Adipocyte (in vitro differentiated cells): ENCODE results near the gene OSCAR.
A peak's percentile ranks its signal among the peaks of the same experiment; 100 is the strongest.

ENCODE experiments used
- DNase-seq: peaks from one replicate; pipeline ENCODE4 v3.0.0-alpha.2; 2015; ENCODE audit warnings: low read depth
- H3K27me3 ChIP-seq: replicated peaks from 2 replicates; pipeline ENCODE4 v1.7.0; 2013; ENCODE audit warnings: mild to moderate bottlenecking, low read length, moderate library complexity; ENCODE audit not compliant: control insufficient read depth, insufficient read depth
- H3K36me3 ChIP-seq: 2 replicates; pipeline ENCODE4 v1.7.0; 2013; ENCODE audit warnings: low read length, mild to moderate bottlenecking, moderate library complexity; ENCODE audit not compliant: control insufficient read depth, insufficient read depth, severe bottlenecking
- H3K4me1 ChIP-seq: 2 replicates; pipeline ENCODE4 v1.7.0; 2013; ENCODE audit warnings: mild to moderate bottlenecking, low read length, moderate library complexity; ENCODE audit not compliant: control insufficient read depth, insufficient read depth
- H3K4me3 ChIP-seq: 2 replicates; pipeline ENCODE4 v1.7.0; 2013; ENCODE audit warnings: mild to moderate bottlenecking, low read length, moderate library complexity
- H3K9ac ChIP-seq: 2 replicates; pipeline ENCODE4 v1.7.0; 2013; ENCODE audit warnings: mild to moderate bottlenecking, low read length, moderate library complexity
- H3K9me3 ChIP-seq: 2 replicates; pipeline ENCODE4 v1.7.0; 2013; ENCODE audit warnings: mild to moderate bottlenecking, low read length, moderate library complexity; ENCODE audit not compliant: control insufficient read depth

The OSCAR gene

GRCh38 chr19:54123682-54124081, 23.1 kb upstream of the OSCAR start:
- no peak overlapping the region for H3K4me3 ChIP-seq
- no peaks in the 10 kb centered on the region for H3K4me1 ChIP-seq
- no peak for DNase-seq
- H3K9me3 ChIP-seq, result no peaks in the 10 kb centered on the region
- no peaks in the 10 kb centered on the region for H3K27me3 ChIP-seq
- H3K36me3 ChIP-seq, result peaks cover 84% of the 10 kb centered on the region
- no peak overlapping the region for H3K9ac ChIP-seq

DNA sequence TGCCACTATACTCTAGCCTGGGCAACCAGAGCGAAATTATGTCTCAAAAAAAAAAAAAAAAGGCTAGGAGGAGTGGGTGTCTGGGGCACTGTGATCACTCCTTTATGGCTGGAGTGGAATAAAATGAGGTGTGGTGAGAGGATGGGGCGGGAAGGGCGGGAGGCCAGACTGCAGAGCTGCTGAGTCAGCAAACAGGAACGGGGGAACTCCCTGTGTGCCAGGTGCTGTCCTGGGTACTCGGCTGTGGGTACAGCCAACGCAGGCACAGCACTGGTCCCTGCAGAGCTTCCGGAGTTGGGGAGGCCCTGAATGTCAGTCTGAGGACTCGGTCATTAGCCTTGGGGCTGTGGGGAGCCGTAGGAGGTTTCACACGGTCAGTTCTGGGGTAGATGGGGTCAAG, 20.7 kb upstream of the OSCAR start:
- Histone ChIP-seq H3K4me1 (peaks cover 4% of the 10 kb centered on the region), H3K4me3 (no peak overlapping the region), H3K9me3 (no peaks in the 10 kb centered on the region), H3K27me3 (no peaks in the 10 kb centered on the region), H3K9ac (no peak overlapping the region), H3K36me3 (peaks cover 72% of the 10 kb centered on the region)
- no peak for DNase-seq

DNA sequence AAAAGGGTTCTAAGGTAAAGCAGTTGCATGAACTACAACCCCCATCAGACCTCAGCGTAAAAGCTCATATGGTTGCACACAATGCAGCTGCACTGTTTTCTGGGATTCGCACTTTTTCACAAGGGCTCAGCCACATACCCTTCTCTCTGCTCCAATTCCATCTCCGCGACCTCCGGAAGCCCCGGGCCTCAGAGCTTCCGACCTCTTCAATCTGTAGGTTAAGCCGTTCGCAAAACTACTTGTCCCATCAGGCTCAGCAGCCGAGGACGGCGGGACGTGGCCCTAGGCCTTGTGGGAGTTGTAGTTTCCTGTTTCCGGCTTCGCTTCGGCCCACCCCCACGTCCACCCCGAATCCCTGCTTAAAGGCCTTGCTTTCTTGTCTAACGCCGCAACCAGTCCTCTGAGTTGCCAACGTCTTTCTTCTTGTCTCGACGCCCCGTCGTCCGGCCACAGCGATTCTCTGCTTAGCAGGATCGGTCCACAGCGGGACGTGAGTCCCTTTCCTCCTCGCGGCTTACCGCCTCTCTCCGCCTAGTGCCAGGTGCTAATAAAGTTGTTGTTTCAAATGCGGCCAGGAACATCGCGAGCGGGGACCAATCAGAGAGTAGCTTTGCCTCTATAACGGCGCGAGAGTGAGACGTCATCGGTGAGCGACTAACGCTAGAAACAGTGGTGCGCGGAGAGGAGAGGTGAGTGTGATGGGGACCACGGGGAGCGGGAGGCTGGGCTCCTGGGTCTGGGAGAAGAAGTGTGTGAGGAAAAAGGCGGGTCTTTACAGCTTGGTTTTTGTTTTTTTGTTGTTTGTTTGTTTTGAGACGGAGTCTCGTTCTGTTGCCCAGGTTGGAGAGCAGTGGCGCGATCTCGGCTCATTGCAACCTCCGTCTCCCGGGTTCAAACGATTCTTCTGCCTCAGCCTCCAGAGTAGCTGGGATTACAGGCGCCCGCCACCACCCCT, 14.8 kb upstream of the OSCAR start, which contains the start of the genes PRPF31 and TFPT:
Gene PRPF31, plus strand, starts transcription at position 646 of the 955 bp plus-strand sequence. CDS start 2,525 bp downstream, outside the sequence.
Gene TFPT, minus strand, starts transcription at position 549 of the 955 bp plus-strand sequence. Its CDS starts 388 bp downstream, at position 161.
- peaks cover 27% of the 10 kb centered on the region for H3K36me3 ChIP-seq
- H3K27me3 ChIP-seq, result no peaks in the 10 kb centered on the region
- no peaks in the 10 kb centered on the region for H3K9me3 ChIP-seq
- DNase-seq, result peak; percentile 100
- H3K4me3 ChIP-seq, result peak within 1 kb of the TSS; percentile 90
- H3K9ac ChIP-seq, result peak within 1 kb of the TSS; percentile 93
- H3K4me1 ChIP-seq, result peaks cover 12% of the 10 kb centered on the region

- no peaks in the 10 kb centered on the region for H3K27me3 ChIP-seq
- H3K9me3 ChIP-seq, result no peaks in the 10 kb centered on the region
- DNase-seq, result peak; percentile 12
- H3K4me1 ChIP-seq, result peaks cover 12% of the 10 kb centered on the region
- H3K9ac ChIP-seq, result peak overlapping the region; percentile 93
- peaks cover 27% of the 10 kb centered on the region for H3K36me3 ChIP-seq
- peak overlapping the region; percentile 90 for H3K4me3 ChIP-seq
Measured at GRCh38 chr19:54114340-54115108, 13.9 kb upstream of the OSCAR start.

GRCh38 chr19:54109651-54110050, 9.0 kb upstream of the OSCAR start:
- no peak for DNase-seq
- no peak overlapping the region for H3K9ac ChIP-seq
- H3K36me3 ChIP-seq, result peaks cover 54% of the 10 kb centered on the region
- no peaks in the 10 kb centered on the region for H3K9me3 ChIP-seq
- no peak overlapping the region for H3K4me3 ChIP-seq
- H3K27me3 ChIP-seq, result no peaks in the 10 kb centered on the region
- peaks cover 7% of the 10 kb centered on the region for H3K4me1 ChIP-seq

GRCh38 chr19:54108496-54108895, 7.9 kb upstream of the OSCAR start:
- H3K9ac ChIP-seq, result no peak overlapping the region
- H3K9me3 ChIP-seq, result no peaks in the 10 kb centered on the region
- no peaks in the 10 kb centered on the region for H3K27me3 ChIP-seq
- H3K4me1 ChIP-seq, result peaks cover under 1% of the 10 kb centered on the region
- DNase-seq, result no peak
- peaks cover 54% of the 10 kb centered on the region for H3K36me3 ChIP-seq
- no peak overlapping the region for H3K4me3 ChIP-seq

DNA sequence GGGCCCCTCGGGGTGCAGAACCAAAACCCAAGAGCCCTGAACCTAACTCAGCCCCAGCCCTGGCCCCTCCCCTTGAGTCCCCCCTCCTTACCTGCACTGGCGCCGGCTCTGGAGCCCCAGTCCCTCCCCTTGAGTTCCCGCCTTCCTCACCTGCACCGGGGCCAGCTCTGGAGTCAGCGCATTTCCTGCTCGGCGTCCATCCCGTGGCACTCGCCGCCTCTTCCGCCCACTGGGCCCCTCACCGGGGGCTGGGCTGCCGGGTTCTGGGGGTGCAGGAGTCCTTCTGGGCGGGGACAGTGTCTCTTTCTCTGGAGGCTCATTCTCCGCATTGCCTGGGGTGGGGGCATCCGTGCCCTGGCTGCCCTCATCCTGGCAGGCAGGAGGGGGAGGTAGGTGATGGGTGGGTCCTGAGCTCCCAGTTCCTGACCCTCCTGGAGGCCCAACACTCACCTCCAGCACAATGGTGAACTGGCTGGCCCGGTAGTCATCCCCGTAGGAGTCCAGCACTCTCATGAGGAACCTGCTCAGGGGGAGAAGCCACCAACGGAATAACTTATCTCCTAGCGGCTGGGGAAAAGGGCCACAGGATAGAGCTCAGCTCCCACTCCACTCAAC, 7.4 kb upstream of the OSCAR start:
- Histone ChIP-seq H3K4me3 (no peak overlapping the region), H3K36me3 (peaks cover 54% of the 10 kb centered on the region), H3K9me3 (no peaks in the 10 kb centered on the region), H3K9ac (no peak overlapping the region), H3K27me3 (no peaks in the 10 kb centered on the region), H3K4me1 (peaks cover 3% of the 10 kb centered on the region)
- no peak for DNase-seq

DNA sequence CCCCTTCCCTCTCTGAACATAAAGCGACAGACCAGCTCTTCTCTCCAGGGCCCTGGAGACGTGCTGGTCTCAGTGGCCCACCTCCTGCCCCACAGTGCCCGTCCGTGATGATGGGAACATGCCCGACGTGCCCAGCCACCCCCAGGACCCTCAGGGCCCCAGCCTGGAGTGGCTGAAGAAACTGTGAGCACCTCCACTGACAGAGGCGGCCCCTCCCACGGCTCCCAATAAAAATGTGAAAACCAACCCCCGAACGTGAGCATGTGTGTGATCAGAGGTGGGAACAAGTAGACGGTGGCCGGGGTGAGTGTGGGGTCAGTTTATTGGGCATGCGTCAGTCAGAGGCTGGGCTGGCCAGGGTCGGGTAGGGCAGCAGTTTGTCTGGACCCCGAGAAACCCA, 6.1 kb upstream of the OSCAR start:
- Histone ChIP-seq H3K9me3 (no peaks in the 10 kb centered on the region), H3K9ac (no peak overlapping the region), H3K4me3 (no peak overlapping the region), H3K4me1 (peaks cover 7% of the 10 kb centered on the region), H3K36me3 (peaks cover 54% of the 10 kb centered on the region), H3K27me3 (no peaks in the 10 kb centered on the region)
- no peak for DNase-seq

GRCh38 chr19:54105796-54106195, 5.2 kb upstream of the OSCAR start:
- no peak for DNase-seq
- H3K4me3 ChIP-seq, result no peak overlapping the region

GRCh38 chr19:54104998-54105715, 4.6 kb upstream of the OSCAR start:
- Histone ChIP-seq H3K36me3 (peaks cover 44% of the 10 kb centered on the region), H3K9ac (no peak overlapping the region), H3K4me3 (no peak overlapping the region), H3K27me3 (no peaks in the 10 kb centered on the region), H3K4me1 (peaks cover 7% of the 10 kb centered on the region), H3K9me3 (no peaks in the 10 kb centered on the region)
- DNase-seq, result no peak

More at GRCh38 chr19:54105796-54106195, 5.2 kb upstream of the OSCAR start:
- Histone ChIP-seq H3K4me1 (peaks cover 7% of the 10 kb centered on the region), H3K9me3 (no peaks in the 10 kb centered on the region), H3K9ac (no peak overlapping the region), H3K27me3 (no peaks in the 10 kb centered on the region), H3K36me3 (peaks cover 51% of the 10 kb centered on the region)
